Hematopoietic multipotent progenitor cell treated with erythropoietin and hydrocortisone succinate and interleukin-3 and kit ligand, for 8 days (in vitro differentiated cells): ENCODE data around the gene C2orf78.
A peak's percentile ranks its signal among the peaks of the same experiment; 100 is the strongest.
"Not testable (repeated sequence)": the region's sequence is repeated elsewhere in the genome, so short reads cannot be mapped to it uniquely, and the experiment has no call there.

Experiments used
- DNase-seq: peaks from one replicate; pipeline ENCODE4 v3.0.0-alpha.2; 2015

The C2orf78 gene

DNA sequence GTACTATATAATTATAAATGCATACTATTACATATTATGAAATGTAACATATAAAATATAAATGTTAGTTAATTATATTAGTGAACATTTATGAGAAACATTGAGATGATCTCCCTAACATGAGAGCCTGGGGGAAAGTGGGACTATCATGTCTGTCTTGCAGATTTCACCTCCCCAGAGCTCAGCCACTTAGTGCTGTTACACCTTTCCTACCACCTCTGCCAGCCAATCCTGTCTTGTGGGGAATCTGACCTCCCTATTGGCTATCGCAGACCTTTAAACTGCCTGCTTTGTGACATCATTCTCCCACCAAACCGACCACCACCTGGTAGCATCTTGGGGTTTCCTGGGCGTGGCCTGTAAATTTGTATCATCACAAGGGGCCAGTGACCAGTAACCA lies at the start of gene C2orf78:
Gene C2orf78 (plus strand): TSS at position 301 of the 400 bp plus-strand sequence. CDS start 127 bp downstream, outside the sequence.
- not testable (repeated sequence) for DNase-seq

GRCh38 chr2:73736378-73736777 lies 47.6 kb upstream of the C2orf78 start:
- DNase-seq: no peak

DNA sequence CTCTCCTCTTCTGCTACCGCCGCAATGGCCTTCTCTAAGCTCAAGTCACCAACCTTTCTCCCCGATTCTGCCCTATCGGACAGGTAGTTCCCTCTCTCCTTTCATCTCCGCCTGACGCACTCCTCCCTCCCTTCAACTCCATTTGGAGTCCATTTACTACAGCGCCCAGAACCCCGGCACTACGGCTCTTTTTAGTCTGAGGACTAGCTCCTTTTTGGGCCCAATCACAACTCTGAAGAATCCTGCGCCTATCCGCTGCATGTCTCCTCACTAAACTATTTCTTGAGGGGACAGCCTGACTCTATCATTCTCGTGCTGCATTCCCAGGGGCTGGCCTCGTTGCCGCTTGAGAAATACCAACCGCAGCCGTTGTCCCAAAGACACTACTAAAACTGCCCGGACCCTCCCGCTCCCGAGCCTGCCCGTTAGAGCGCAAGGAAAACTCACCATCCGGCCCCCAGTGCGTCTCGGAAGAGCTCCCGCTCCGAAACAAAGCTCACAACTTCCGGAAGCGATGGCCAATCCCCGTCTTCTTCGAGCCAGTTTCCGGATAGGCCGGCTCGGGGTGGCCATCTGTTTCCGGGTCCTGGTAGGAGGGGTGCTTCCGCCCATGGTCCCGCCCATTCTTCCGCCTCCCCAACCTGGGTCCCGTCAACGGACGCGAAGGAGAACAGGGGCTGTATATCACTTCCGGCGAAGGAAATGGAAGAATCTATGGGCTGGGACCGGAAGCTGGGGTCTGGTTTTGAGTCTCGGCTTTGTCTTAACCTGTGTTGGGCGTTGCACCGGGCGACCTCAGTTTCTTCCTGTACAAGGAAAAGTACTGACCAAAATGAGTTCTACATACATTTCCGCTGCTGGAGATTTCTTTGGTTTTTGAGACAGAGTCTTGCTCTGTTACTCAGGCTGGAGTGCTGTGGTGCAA lies 46.9 kb upstream of the C2orf78 start, which contains the start of gene TPRKB:
Gene TPRKB (minus strand): TSS at position 491 of the 925 bp plus-strand sequence. CDS start 2,776 bp downstream, outside the sequence.
- peak; percentile 99 for DNase-seq

GRCh38 chr2:73739101-73739500 lies 44.9 kb upstream of the C2orf78 start:
- DNase-seq: no peak

- DNase-seq: no peak
Measured at GRCh38 chr2:73740767-73741166, 43.2 kb upstream of the C2orf78 start.

GRCh38 chr2:73746015-73746876 lies 37.7 kb upstream of the C2orf78 start:
- DNase-seq: no peak

GRCh38 chr2:73746877-73747208 lies 37.1 kb upstream of the C2orf78 start:
- DNase-seq: no peak

- no peak for DNase-seq
Measured at GRCh38 chr2:73749314-73749713, 34.7 kb upstream of the C2orf78 start.

DNA sequence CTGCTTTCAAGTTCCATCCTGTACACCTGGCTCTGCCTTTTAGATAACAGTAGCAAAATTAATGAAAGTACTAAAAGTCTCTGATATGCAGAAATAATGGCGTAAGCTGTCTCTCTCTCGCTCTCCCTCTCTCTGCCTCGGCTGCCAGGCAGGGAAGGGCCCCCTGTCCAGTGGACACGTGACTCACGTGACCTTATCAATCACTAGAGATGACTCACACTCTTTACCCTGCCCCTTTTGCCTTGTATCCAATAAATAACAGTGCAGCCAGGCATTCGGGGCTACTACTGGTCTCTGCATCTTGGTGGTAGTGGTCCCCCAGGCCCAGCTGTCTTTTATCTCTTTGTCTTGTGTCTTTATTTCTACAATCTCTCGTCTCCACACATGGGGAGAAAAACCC lies 29.7 kb upstream of the C2orf78 start:
- DNase-seq: not testable (repeated sequence)

GRCh38 chr2:73759285-73759764 lies 24.7 kb upstream of the C2orf78 start:
- no peak for DNase-seq

DNA sequence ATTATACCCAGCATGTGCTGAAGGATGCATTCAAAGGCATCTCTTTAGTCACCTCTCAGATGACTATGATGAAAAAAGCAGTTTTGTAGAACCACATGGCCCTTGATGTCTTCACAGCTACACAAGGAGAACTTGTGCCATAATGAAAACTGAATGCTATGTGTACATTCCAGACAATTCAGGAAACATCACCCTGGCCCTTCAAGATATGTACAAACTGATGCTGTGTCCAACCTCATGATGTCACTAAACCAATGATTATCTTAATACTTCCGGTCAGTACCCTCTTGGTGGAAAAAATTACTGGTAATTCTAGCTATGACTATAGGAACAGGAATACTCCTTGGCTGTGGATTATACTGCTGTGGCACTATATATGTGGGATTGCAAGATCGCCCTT lies 24.1 kb upstream of the C2orf78 start:
- DNase-seq: no peak

DNA sequence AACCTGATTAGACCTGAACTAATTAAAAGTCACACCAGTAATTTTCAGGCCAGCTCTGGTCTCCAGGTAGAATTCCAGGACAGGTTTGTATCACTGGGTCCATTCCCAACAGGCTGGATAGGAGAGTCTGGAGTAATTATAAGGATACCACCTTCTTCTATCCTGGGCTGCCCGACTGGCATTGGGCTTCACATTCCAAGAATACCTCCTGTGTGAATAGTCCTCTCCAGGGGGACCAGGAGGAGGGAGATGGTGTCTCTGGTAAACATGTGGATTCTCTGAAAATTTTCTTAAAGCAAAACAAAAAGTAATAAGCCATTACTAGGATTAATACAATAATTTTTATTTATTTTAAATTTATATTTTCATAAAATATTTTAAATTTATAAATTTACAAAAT lies 21.4 kb upstream of the C2orf78 start:
- no peak for DNase-seq

GRCh38 chr2:73764945-73765344 lies 19.0 kb upstream of the C2orf78 start:
- DNase-seq: no peak

GRCh38 chr2:73766349-73766748 lies 17.6 kb upstream of the C2orf78 start:
- DNase-seq: no peak

- no peak for DNase-seq
Measured at GRCh38 chr2:73766994-73767393, 17.0 kb upstream of the C2orf78 start.

DNA sequence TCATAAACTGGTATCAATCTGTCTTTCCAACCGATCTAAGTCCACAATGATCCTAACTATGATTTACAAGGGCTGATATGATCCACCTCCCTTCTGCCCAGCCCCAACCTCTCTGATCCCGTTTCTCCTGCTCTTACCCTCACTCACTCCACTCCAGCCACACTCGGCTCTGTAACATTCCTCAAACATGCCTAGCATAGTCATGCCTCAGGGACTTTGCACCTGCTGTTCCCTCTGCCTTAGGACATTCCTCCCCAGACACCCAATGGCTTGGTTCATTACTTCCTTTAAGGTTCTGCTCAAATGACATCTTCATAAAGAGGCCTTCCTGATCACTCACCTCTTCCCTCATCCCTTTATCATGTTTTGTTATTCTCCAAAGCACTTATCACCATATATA lies 13.3 kb upstream of the C2orf78 start:
- DNase-seq: no peak

DNA sequence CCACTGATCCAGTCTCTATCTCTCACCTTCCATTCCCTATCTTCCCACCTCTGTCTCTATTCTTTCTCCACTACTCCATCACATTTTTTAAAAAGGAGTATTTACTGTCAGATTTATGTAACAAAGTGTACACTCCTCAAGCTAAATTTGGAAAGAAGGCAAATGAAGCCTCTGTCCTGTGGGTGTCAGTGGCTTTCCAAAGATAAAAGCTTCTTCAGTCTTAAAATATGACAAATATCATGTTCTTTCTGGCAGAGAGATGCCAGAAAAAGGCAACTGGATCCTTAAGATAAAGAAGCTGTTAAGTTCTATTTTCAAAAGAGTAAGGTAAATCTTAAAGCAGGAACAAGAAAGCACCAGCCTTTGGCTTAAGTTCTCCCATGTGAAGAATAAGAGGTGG lies 11.2 kb upstream of the C2orf78 start:
- peak; percentile 16 for DNase-seq

- no peak for DNase-seq
Measured at GRCh38 chr2:73776381-73776780, 7.6 kb upstream of the C2orf78 start.

GRCh38 chr2:73776869-73777519 lies 7.0 kb upstream of the C2orf78 start:
- DNase-seq: no peak

- not testable (repeated sequence) for DNase-seq
Measured at GRCh38 chr2:73778867-73779466, 5.0 kb upstream of the C2orf78 start.

- peak; percentile 98 for DNase-seq
Measured at GRCh38 chr2:73779467-73780236, 4.3 kb upstream of the C2orf78 start, which contains the start of gene DUSP11. Gene DUSP11, minus strand, starts transcription at chr2:73780103. Its CDS starts 129 bp downstream, at chr2:73779974.

- no peak for DNase-seq
Measured at GRCh38 chr2:73780237-73780582, 3.8 kb upstream of the C2orf78 start.
